Thymus (tissue), 11 donors: Measurements from ENCODE around the gene BAK1. TPM values are rescaled to one million over a fixed set of nuclear protein-coding genes. Genes with fewer than 3 reads are reported as not detected.

Experiments used
- DNase-seq, 9 donors: peaks; one replicate each; pipeline ENCODE4 v3.0.0-alpha.2; 2013; ENCODE audit warnings: low spot score in 9 of 9, low read depth in 6 of 9, missing footprints in 1 of 9
- H3K27ac ChIP-seq, 2 donors: one replicate each; pipeline ENCODE4 v1.5.1; 2013; ENCODE audit warnings: control low read depth in 1 of 2, low read depth in 1 of 2, low read length in 1 of 2, mild to moderate bottlenecking in 1 of 2, moderate library complexity in 1 of 2
- H3K27me3 ChIP-seq, 2 donors: one replicate each; pipeline ENCODE4 v1.5.1; 2013; ENCODE audit warnings: low read length in 1 of 2; ENCODE audit not compliant: control insufficient read depth in 2 of 2, insufficient read depth in 1 of 2
- H3K36me3 ChIP-seq, 2 donors: one replicate each; pipeline ENCODE4 v1.5.1; 2013; ENCODE audit warnings: low read length in 1 of 2, mild to moderate bottlenecking in 1 of 2, moderate library complexity in 1 of 2; ENCODE audit not compliant: control insufficient read depth in 2 of 2, insufficient read depth in 2 of 2
- H3K4me1 ChIP-seq, 2 donors: one replicate each; pipeline ENCODE4 v1.5.1; 2013; ENCODE audit warnings: low read length in 2 of 2; ENCODE audit not compliant: control insufficient read depth in 2 of 2, insufficient read depth in 2 of 2
- H3K4me3 ChIP-seq, 2 donors: one replicate each; pipeline ENCODE4 v1.5.1; 2013; ENCODE audit warnings: low read length in 2 of 2, control low read depth in 1 of 2, mild to moderate bottlenecking in 1 of 2
- H3K9me3 ChIP-seq, 2 donors: one replicate each; pipeline ENCODE4 v1.5.1; 2013; ENCODE audit warnings: low read length in 1 of 2, mild to moderate bottlenecking in 1 of 2; ENCODE audit not compliant: control insufficient read depth in 2 of 2, insufficient read depth in 1 of 2
- WGBS: extraction: QIAGEN DNeasy Blood & Tissue Kit; methylation state at CpG from one replicate; pipeline ENCODE4 v1.1.7; 2013; 5-methylcytosine and 5-hydroxymethylcytosine counted together
- polyA plus RNA-seq: library from polyadenylated mRNA; stranded (reverse); fragments of 200-250 nt; gene quantifications from one replicate; pipeline ENCODE4 v1.2.3, GENCODE V29; 2013
- total RNA-seq: library from RNA; stranded (reverse); fragments of 120-200 nt; gene quantifications from one replicate; pipeline ENCODE4 v1.2.4, GENCODE V29; 2013
- donor health status: healthy.

Gene BAK1
- total and polyA plus RNA-seq, 2 donors, result 12.8 to 25.6 TPM

DNA sequence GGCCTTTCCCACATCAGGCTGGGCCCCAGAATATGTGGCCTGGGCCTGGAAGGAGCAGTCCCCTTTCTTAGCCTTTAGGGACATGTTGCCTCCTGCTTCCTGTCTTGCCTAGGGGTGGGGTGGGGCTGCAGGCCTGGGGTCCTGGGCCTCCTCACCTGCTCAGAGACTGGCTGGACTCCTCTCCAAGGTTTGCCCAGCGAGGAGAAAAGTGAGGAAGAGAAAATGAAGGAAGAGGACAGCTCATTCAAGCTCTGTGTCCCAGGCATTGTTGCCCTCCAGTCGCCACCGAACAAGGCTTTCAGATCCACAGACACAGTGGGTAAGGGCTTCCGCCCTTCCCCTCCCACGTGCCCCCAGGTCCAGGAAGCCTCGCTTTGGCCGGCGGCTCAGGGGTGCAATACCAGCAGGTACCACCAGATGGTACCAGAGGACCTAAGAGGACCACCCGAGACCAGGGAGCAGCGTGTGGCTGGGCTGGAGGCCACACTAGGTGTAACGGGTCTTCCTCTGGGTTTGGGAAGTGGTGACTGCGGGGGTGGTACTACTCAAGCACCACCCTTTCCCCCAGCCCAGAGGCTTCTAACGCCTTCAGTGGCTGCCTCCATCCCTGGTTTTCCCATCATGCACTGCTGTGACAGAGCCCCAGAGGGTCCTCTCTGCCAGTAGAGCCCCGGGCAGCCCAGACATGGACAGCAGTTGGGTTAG lies 5.5 kb upstream of the BAK1 start:
- Histone ChIP-seq H3K4me3 (peak overlapping the region; percentile 2 to 24), H3K36me3 (no peaks in the 10 kb centered on the region), H3K27ac (peak overlapping the region; percentile 32 to 58), H3K27me3 (no peaks in the 10 kb centered on the region), H3K9me3 (peaks cover 0 to 1% of the 10 kb centered on the region in 2 donors), H3K4me1 (peaks cover 8 to 17% of the 10 kb centered on the region in 2 donors)
- WGBS, result 11% methylated on average over 14 of the region's 14 CpGs
- DNase-seq, result peak; percentile 66 to 94 (median 84)

DNA sequence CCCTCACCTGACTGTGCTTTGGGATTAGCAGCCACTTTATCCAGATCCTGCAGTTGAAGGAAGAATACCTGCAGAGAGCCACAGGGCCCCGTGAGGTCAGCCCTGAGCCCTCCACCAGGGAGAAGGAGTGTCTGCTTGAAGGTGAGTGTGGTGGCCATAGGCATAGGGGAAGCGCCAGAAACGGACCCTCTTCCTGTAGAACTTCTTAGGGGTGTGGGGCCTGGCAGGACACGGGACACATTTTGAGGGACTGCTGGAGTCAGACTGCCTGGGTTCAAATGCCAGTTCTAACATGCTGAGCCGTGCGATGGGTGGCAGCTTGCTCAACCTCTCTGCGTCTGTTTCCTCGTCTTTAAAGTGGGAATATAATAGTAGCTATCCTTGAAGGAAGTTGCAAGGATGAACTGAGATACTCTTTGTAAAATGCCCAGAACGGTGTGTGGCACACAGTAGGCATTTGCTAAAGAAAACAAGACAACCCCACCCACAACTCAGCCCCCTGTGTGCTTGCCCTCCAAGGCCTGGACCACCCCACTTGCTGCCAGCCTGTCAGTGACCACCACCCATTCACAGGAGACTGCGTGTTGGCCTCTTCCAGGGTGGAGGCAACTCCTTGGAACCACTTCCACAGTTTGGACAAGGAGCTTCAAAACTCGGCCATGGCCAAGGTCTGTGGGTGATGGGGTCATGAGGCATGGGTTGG lies 4.8 kb upstream of the BAK1 start:
- H3K4me1 ChIP-seq, result peaks cover 8 to 21% of the 10 kb centered on the region in 2 donors
- no peaks in the 10 kb centered on the region for H3K36me3 ChIP-seq
- no peaks in the 10 kb centered on the region for H3K27me3 ChIP-seq
- no peak overlapping the region for H3K4me3 ChIP-seq
- H3K27ac ChIP-seq, result peak overlapping the region; percentile 32 to 52
- H3K9me3 ChIP-seq, result peaks cover 0 to 1% of the 10 kb centered on the region in 2 donors
- 95% methylated on average over 11 of the region's 11 CpGs for WGBS
- no peak for DNase-seq

DNA sequence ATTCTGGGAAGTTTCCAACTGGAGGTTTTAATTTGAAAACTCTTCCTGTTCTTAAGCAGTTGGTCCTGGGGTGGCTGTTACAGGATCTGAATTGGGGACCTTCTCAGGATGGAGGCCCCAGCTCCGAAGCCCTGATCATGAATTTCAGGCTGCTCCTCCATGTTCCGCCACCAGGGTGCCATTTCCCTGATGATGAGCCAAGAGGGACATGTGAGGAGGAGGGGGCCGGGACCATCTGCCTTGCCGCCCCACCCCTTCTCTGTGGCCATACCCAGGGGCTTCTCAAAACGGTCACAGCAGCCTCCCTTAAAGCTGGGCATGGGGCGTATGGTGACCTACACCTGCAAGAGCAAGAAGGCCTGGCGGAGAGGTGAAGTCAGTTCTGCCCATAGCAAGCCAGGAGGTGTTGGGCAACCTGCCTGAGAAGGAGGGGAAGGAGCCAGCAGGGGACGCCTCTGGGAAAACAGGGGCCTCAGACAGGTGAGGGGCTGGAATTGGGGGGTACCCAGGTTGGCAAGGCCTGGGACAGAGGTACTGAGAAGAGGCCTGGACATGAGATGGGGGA lies 3.6 kb upstream of the BAK1 start:
- Histone ChIP-seq H3K9me3 (peaks cover 0 to 1% of the 10 kb centered on the region in 2 donors), H3K27me3 (no peaks in the 10 kb centered on the region), H3K4me3 (no peak overlapping the region), H3K4me1 (peaks cover 8 to 29% of the 10 kb centered on the region in 2 donors), H3K27ac (no peak overlapping the region), H3K36me3 (no peaks in the 10 kb centered on the region)
- WGBS, result 96% methylated on average over 8 of the region's 8 CpGs
- DNase-seq, result no peak

- DNase-seq, result no peak
- Histone ChIP-seq H3K27me3 (no peaks in the 10 kb centered on the region), H3K4me3 (no peak overlapping the region), H3K36me3 (peaks cover 13 to 14% of the 10 kb centered on the region in 2 donors), H3K27ac (no peak overlapping the region), H3K4me1 (peaks cover 20 to 48% of the 10 kb centered on the region in 2 donors), H3K9me3 (peaks cover 0 to 1% of the 10 kb centered on the region in 2 donors)
- 86% methylated on average over 5 of the region's 5 CpGs for WGBS
Measured at GRCh38 chr6:33581186-33581585, 1.1 kb upstream of the BAK1 start.

- H3K4me1 ChIP-seq, result peaks cover 12 to 31% of the 10 kb centered on the region in 2 donors
- WGBS, result 12% methylated on average over 9 of the region's 9 CpGs
- DNase-seq, result peak in 4 of 9 donors; percentile 47 to 76 (median 61)
Measured at GRCh38 chr6:33578588-33579011, 1.5 kb downstream of the BAK1 start.

DNA sequence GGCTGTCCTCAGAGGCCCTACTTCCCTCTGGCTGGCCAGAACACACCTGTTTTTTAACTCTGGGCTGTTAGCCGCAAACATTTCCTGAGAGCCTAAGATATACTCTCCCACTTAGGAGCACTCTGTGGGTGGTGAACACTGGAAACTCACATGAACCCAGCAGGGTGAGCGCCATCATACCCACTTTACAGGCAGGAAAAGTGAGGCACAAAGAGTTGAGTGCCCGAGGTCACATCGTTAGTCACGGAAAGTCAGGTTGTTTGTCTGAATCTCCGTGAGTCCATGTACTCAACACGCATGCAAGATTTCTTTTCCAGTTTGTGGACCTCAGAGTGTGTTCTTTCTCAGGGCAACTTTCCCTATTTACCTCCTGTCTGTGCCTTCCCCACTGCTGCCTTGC lies 1.9 kb downstream of the BAK1 start:
- Histone ChIP-seq H3K27ac (peak overlapping the region; percentile 57 to 82), H3K9me3 (no peaks in the 10 kb centered on the region), H3K4me3 (peak overlapping the region; percentile 70 to 88), H3K36me3 (peaks cover 38 to 39% of the 10 kb centered on the region in 2 donors), H3K4me1 (peaks cover 12 to 31% of the 10 kb centered on the region in 2 donors), H3K27me3 (no peaks in the 10 kb centered on the region)
- no peak for DNase-seq
- WGBS, result 85% methylated on average over 7 of the region's 7 CpGs

More at GRCh38 chr6:33578588-33579011, 1.5 kb downstream of the BAK1 start:
- no peaks in the 10 kb centered on the region for H3K27me3 ChIP-seq
- H3K27ac ChIP-seq, result peak overlapping the region; percentile 57 to 82
- H3K9me3 ChIP-seq, result no peaks in the 10 kb centered on the region
- H3K4me3 ChIP-seq, result peak overlapping the region; percentile 70 to 88
- peaks cover 37% of the 10 kb centered on the region in 2 donors for H3K36me3 ChIP-seq

GRCh38 chr6:33577718-33578117 lies 2.4 kb downstream of the BAK1 start:
- H3K4me1 ChIP-seq, result peaks cover 12 to 31% of the 10 kb centered on the region in 2 donors
- H3K4me3 ChIP-seq, result peak overlapping the region in 1 of 2 donors; percentile 70
- 96% methylated on average over 6 of the region's 6 CpGs for WGBS
- H3K9me3 ChIP-seq, result no peaks in the 10 kb centered on the region
- H3K36me3 ChIP-seq, result peaks cover 38 to 41% of the 10 kb centered on the region in 2 donors
- peak overlapping the region; percentile 42 to 82 for H3K27ac ChIP-seq
- no peak for DNase-seq
- no peaks in the 10 kb centered on the region for H3K27me3 ChIP-seq

DNA sequence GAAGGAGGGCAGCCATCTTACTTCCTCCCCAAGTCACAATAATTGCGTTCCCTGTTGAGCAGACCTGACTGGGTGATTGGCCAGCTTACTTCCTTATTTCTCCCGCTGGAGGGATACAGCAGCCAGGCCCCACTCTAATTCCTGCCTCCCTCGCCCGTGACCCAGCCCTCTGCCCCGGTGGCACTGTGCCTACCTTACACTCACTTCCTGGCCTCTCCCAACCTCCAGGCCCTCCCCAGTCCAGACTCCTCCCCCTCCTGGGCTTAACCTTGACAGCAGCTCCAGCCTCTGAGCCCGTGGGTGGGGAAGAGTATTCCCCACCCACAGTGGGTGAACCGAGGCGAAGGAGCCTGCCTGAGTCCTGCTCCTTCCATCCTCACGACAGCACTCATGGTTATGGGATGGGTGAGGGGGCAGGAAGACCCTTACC lies 3.0 kb downstream of the BAK1 start:
- WGBS, result 74% methylated on average over 9 of the region's 9 CpGs
- Histone ChIP-seq H3K9me3 (no peaks in the 10 kb centered on the region), H3K27me3 (no peaks in the 10 kb centered on the region), H3K27ac (peak overlapping the region; percentile 4 to 42), H3K36me3 (peaks cover 38 to 46% of the 10 kb centered on the region in 2 donors), H3K4me3 (no peak overlapping the region), H3K4me1 (peaks cover 12 to 34% of the 10 kb centered on the region in 2 donors)
- no peak for DNase-seq

GRCh38 chr6:33576668-33577067 lies 3.4 kb downstream of the BAK1 start:
- DNase-seq, result no peak
- H3K27me3 ChIP-seq, result no peaks in the 10 kb centered on the region
- H3K4me1 ChIP-seq, result peaks cover 16 to 39% of the 10 kb centered on the region in 2 donors
- H3K27ac ChIP-seq, result peak overlapping the region in 1 of 2 donors; percentile 36
- 97% methylated on average over 11 of the region's 11 CpGs for WGBS
- peaks cover 38 to 50% of the 10 kb centered on the region in 2 donors for H3K36me3 ChIP-seq
- no peak overlapping the region for H3K4me3 ChIP-seq
- no peaks in the 10 kb centered on the region for H3K9me3 ChIP-seq
